H1 (cell line): ENCODE results near the gene IL17REL. TPM values are rescaled to one million over a fixed set of nuclear protein-coding genes. Genes with fewer than 3 reads are reported as not detected.

Source experiments
- E2F6 ChIP-seq: IDR thresholded peaks from 2 replicates; pipeline ENCODE4 v1.6.1; 2012; ENCODE audit warnings: inconsistent platforms
- polyA plus RNA-seq, 7 experiments: library from polyadenylated mRNA; depleted of rRNA in 3 of 7; stranded (reverse) in 5 of 7; unstranded in 2 of 7; fragments of >200 nt in 5 of 7; fragments of 200-250 nt in 2 of 7; gene quantifications; 1 replicate in 5 of 7; 2 replicates in 1 of 7; 4 replicates in 1 of 7; pipeline versions ENCODE4 v1.2.1 to v1.2.3, GENCODE V29; 2011 to 2013; ENCODE audit warnings: missing spikeins in 2 of 7, mixed read lengths in 2 of 7
- total RNA-seq: library from RNA; stranded (reverse); fragmentation: NEBNext Ultra II Directional; extraction: Animal tissue kit (Norgen Biotek cat#: 25700); gene quantifications from 2 replicates; pipeline ENCODE4 v1.2.1, GENCODE V29; 2021

The IL17REL gene
- total and polyA plus RNA-seq, 2 of the 8 experiments (the other 6 are each of a cell fraction or from before 2014, with no cell fraction given), result 0.15 to 0.20 TPM

GRCh38 chr22:49977578-49977977, 35.0 kb downstream of the IL17REL start (continued):
- TF ChIP-seq E2F6, result no peak
